ENCODE measurements around the gene FETUB. TPM values are rescaled to one million over a fixed set of nuclear protein-coding genes. Genes with fewer than 3 reads are reported as not detected.

The FETUB gene
- total RNA-seq, 1 experiment from 2014 or later = not detected

DNA sequence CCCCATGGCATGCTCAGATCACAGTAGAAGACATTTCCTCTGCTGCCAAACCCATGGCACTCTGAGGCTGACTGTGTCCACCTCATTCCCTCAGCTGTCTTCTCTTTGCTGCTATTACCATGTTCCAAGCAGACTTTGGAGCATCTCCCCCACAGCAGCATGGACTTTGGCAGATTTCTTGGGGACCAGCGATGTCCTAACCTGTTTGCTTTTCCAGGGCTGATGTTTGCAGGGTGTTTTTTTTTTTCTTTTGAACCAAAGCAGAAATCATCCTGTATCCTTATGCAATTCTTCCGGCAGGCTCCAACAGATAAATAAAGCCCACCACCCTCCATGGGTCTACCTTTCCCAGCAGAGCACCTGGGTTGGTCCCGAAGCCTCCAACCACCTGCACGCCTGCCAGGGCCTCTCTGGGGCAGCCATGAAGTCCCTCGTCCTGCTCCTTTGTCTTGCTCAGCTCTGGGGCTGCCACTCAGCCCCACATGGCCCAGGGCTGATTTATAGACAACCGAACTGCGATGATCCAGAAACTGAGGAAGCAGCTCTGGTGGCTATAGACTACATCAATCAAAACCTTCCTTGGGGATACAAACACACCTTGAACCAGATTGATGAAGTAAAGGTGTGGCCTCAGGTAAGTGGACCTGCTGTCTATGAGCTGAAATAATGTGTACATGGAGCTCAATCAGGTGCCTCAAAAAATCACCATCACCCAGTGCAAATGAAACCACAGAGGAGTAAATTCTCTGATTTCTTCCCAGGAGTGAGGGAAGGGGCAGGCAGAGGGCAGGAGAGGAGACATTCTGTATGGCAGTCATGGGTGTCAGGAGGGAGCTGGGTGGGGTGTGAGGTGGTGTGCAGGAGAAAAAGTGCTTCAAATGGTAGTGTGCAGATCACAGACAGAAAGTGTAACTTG is 27.2 kb upstream of the FETUB start, which contains the start of gene AHSG:
Gene AHSG (plus strand): TSS at position 340 of the 916 bp plus-strand sequence. CDS start 82 bp downstream, at position 422.
- ChIA-PET RAD21 (ENCODE audit: low non-redundant PET in 1 of 2, low total read pairs in 2 of 2, uncharacterized antibody in 2 of 2, unreplicated experiment in 2 of 2) (no interaction called here), CTCF (interaction anchor here (2.6 to 8.4 kb wide), 3 partner anchors 15 to 354 kb away, joined by 13 to 64 read pairs (median 14); no protein-coding TSS in a partner anchor), POLR2A (no interaction called here)
- H3K4me1 ChIP-seq (ENCODE audit: control insufficient read depth in 1 of 2, insufficient read depth in 2 of 2, low read length in 2 of 2) = peaks cover 2 to 21% of the 10 kb centered on the region in 2 experiments; a peak in 2 of 4 replicates
- H4K20me1 ChIP-seq (ENCODE audit: insufficient read depth) = no peaks in the 10 kb centered on the region
- intact Hi-C loops (cut with micrococcal nuclease) = no loop called here
- BruUV-seq (replicated peaks) = no TSS peak
- H2AFZ ChIP-seq (ENCODE audit: low read depth, low read length, poor library complexity, severe bottlenecking) = no peak within 1 kb of the TSS
- TF ChIP-seq, protein P1, sequence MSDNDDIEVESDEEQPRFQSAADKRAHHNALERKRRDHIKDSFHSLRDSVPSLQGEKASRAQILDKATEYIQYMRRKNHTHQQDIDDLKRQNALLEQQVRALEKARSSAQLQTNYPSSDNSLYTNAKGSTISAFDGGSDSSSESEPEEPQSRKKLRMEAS (IDR thresholded peaks at IDR 0.05) = no peak
- no peak for TF ChIP-seq ZNF274 (IDR thresholded peaks at IDR 0.05; ENCODE audit: low read depth, low read length)
- no peak for TF ChIP-seq CBX3 (IDR thresholded peaks at IDR 0.05; ENCODE audit: low read depth)
- TF ChIP-seq EZH2phosphoT487 (IDR thresholded peaks at IDR 0.05; ENCODE audit: borderline replicate concordance) = no peak
- no peak for TF ChIP-seq CEBPB (IDR thresholded peaks at IDR 0.05; ENCODE audit: low read depth)
- TF ChIP-seq EGR1 (IDR thresholded peaks at IDR 0.05; ENCODE audit: low read depth) = no peak
- TF ChIP-seq, protein P2, sequence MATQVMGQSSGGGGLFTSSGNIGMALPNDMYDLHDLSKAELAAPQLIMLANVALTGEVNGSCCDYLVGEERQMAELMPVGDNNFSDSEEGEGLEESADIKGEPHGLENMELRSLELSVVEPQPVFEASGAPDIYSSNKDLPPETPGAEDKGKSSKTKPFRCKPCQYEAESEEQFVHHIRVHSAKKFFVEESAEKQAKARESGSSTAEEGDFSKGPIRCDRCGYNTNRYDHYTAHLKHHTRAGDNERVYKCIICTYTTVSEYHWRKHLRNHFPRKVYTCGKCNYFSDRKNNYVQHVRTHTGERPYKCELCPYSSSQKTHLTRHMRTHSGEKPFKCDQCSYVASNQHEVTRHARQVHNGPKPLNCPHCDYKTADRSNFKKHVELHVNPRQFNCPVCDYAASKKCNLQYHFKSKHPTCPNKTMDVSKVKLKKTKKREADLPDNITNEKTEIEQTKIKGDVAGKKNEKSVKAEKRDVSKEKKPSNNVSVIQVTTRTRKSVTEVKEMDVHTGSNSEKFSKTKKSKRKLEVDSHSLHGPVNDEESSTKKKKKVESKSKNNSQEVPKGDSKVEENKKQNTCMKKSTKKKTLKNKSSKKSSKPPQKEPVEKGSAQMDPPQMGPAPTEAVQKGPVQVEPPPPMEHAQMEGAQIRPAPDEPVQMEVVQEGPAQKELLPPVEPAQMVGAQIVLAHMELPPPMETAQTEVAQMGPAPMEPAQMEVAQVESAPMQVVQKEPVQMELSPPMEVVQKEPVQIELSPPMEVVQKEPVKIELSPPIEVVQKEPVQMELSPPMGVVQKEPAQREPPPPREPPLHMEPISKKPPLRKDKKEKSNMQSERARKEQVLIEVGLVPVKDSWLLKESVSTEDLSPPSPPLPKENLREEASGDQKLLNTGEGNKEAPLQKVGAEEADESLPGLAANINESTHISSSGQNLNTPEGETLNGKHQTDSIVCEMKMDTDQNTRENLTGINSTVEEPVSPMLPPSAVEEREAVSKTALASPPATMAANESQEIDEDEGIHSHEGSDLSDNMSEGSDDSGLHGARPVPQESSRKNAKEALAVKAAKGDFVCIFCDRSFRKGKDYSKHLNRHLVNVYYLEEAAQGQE (IDR thresholded peaks at IDR 0.05; ENCODE audit: low read depth) = no peak
- no peak for TF ChIP-seq SRF (IDR thresholded peaks at IDR 0.05; ENCODE audit: low read depth)
- TF ChIP-seq ZFX (IDR thresholded peaks at IDR 0.05) = no peak
- no peak for TF ChIP-seq SP1 (IDR thresholded peaks at IDR 0.05; ENCODE audit: low read depth)
- DNase-seq (ENCODE audit: low read depth, low spot score) (no peak), ATAC-seq (no peak)
- no peaks in the 10 kb centered on the region for H3K9me2 ChIP-seq (ENCODE audit: insufficient read depth)
- H3K9ac ChIP-seq (ENCODE audit: low read length) = no peak within 1 kb of the TSS
- no peak within 1 kb of the TSS for H3K27ac ChIP-seq (ENCODE audit: low read depth, low read length)
- no peaks in the 10 kb centered on the region for H3K79me2 ChIP-seq (ENCODE audit: insufficient read depth, low read length)
- H3K36me3 ChIP-seq (ENCODE audit: control insufficient read depth in 1 of 2, insufficient read depth in 2 of 2, low read length in 2 of 2) = no peaks in the 10 kb centered on the region
- no peaks in the 10 kb centered on the region for H3K9me3 ChIP-seq (ENCODE audit: control insufficient read depth in 1 of 2, insufficient read depth in 1 of 2, low read depth in 1 of 2, low read length in 2 of 2)
- H3K4me2 ChIP-seq (ENCODE audit: low read length) = no peak within 1 kb of the TSS
- H3K4me3 ChIP-seq (replicated peaks in 1 of 2; ENCODE audit: low read depth in 1 of 2, low read length in 2 of 2) = no peak within 1 kb of the TSS
- H3K27me3 ChIP-seq (ENCODE audit: insufficient read depth, low read length) = no peaks in the 10 kb centered on the region

Data from HCT116 (cell line).